SKM-1 treated with dmso at 0.1 percent for 144 hours (cell line): ENCODE data around the gene RSPH4A.
A peak's percentile ranks its signal among the peaks of the same experiment; 100 is the strongest.
"Not testable (repeated sequence)": the region's sequence is repeated elsewhere in the genome, so short reads cannot be mapped to it uniquely, and the experiment has no call there.

Experiments used
- DNase-seq: peaks from one replicate; lab custom pipeline; 2025; ENCODE audit not compliant: unreplicated experiment; lab: John Stamatoyannopoulos, UW

Gene RSPH4A

GRCh38 chr6:116615937-116616736 lies at the start of gene RSPH4A:
Gene RSPH4A (plus strand): TSS chr6:116616479. CDS start chr6:116616624, 145 bp downstream.
- peak; percentile 90 for DNase-seq

GRCh38 chr6:116568111-116568510 lies 48.2 kb upstream of the RSPH4A start:
- DNase-seq: no peak

- DNase-seq: no peak
Observed at GRCh38 chr6:116568821-116569755, 47.2 kb upstream of the RSPH4A start.

- peak; percentile 99 for DNase-seq
Observed at GRCh38 chr6:116570856-116571682, 45.2 kb upstream of the RSPH4A start, which contains the start of gene RWDD1. Gene RWDD1 (plus strand): TSS chr6:116571504. CDS start chr6:116571583, 79 bp downstream.

- DNase-seq: no peak
Observed at GRCh38 chr6:116571683-116572000, 44.6 kb upstream of the RSPH4A start.

GRCh38 chr6:116572162-116572561 lies 44.1 kb upstream of the RSPH4A start:
- no peak for DNase-seq

GRCh38 chr6:116575227-116575626 lies 41.1 kb upstream of the RSPH4A start:
- DNase-seq: no peak

GRCh38 chr6:116577486-116577885 lies 38.8 kb upstream of the RSPH4A start:
- no peak for DNase-seq

GRCh38 chr6:116578335-116578734 lies 37.9 kb upstream of the RSPH4A start:
- DNase-seq: no peak

GRCh38 chr6:116579143-116579542 lies 37.1 kb upstream of the RSPH4A start:
- DNase-seq: no peak

- DNase-seq: no peak
Observed at GRCh38 chr6:116580198-116580597, 36.1 kb upstream of the RSPH4A start.

- no peak for DNase-seq
Observed at GRCh38 chr6:116586276-116586675, 30.0 kb upstream of the RSPH4A start.

GRCh38 chr6:116586738-116587137 lies 29.5 kb upstream of the RSPH4A start:
- DNase-seq: no peak

GRCh38 chr6:116595247-116595646 lies 21.0 kb upstream of the RSPH4A start:
- no peak for DNase-seq

- DNase-seq: no peak
Observed at GRCh38 chr6:116596815-116597214, 19.5 kb upstream of the RSPH4A start.

GRCh38 chr6:116603916-116604315 lies 12.4 kb upstream of the RSPH4A start:
- not testable (repeated sequence) for DNase-seq

GRCh38 chr6:116604868-116605267 lies 11.4 kb upstream of the RSPH4A start:
- DNase-seq: not testable (repeated sequence)

- no peak for DNase-seq
Observed at GRCh38 chr6:116605935-116606334, 10.3 kb upstream of the RSPH4A start.

- no peak for DNase-seq
Observed at GRCh38 chr6:116611056-116611455, 5.2 kb upstream of the RSPH4A start.

GRCh38 chr6:116616737-116617053 lies 416 bp downstream of the RSPH4A start:
- no peak for DNase-seq
